Fibroblast of mammary gland (primary cell): ENCODE measurements around the gene DNAH14.
"Not testable (repeated sequence)": the region's sequence is repeated elsewhere in the genome, so short reads cannot be mapped to it uniquely, and the experiment has no call there.

Experiments
- DNase-seq: peaks from one replicate; pipeline ENCODE4 v3.0.0-alpha.2; 2010; ENCODE audit warnings: low read depth
- H3K4me3 ChIP-seq: 2 replicates; pipeline ENCODE4 v1.5.1; 2011; ENCODE audit warnings: low read depth, mild to moderate bottlenecking, low read length, moderate library complexity; ENCODE audit not compliant: control insufficient read depth
- TF ChIP-seq, protein P1 (sequence below): conservative IDR thresholded peaks from 2 replicates; pipeline ENCODE4 v1.5.1; 2011; ENCODE audit warnings: low read depth, low read length, inconsistent platforms; ENCODE audit not compliant: control insufficient read depth, insufficient read depth

The DNAH14 gene

DNA sequence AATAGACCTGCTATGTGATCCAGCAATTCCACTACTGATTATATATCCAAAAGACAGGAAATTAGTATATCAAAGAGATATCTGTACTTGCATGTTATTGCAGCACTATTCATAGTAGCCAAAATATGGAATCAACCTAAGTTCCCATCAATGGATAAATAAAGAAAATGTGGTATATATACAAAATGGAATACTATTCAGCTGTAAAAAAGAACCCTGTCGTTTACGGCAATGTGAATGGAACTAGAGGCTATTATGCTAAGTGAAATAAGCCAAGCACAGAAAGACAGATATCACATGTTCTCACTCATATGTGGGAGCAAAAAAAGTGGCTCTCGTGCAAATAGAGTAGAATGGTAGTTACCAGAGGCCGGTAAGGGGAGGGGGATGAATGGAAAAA, 9.2 kb downstream of the DNAH14 start:
- DNase-seq, result no peak
- TF ChIP-seq, protein P1, sequence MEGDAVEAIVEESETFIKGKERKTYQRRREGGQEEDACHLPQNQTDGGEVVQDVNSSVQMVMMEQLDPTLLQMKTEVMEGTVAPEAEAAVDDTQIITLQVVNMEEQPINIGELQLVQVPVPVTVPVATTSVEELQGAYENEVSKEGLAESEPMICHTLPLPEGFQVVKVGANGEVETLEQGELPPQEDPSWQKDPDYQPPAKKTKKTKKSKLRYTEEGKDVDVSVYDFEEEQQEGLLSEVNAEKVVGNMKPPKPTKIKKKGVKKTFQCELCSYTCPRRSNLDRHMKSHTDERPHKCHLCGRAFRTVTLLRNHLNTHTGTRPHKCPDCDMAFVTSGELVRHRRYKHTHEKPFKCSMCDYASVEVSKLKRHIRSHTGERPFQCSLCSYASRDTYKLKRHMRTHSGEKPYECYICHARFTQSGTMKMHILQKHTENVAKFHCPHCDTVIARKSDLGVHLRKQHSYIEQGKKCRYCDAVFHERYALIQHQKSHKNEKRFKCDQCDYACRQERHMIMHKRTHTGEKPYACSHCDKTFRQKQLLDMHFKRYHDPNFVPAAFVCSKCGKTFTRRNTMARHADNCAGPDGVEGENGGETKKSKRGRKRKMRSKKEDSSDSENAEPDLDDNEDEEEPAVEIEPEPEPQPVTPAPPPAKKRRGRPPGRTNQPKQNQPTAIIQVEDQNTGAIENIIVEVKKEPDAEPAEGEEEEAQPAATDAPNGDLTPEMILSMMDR, result no peak
- H3K4me3 ChIP-seq, result no peak overlapping the region

DNA sequence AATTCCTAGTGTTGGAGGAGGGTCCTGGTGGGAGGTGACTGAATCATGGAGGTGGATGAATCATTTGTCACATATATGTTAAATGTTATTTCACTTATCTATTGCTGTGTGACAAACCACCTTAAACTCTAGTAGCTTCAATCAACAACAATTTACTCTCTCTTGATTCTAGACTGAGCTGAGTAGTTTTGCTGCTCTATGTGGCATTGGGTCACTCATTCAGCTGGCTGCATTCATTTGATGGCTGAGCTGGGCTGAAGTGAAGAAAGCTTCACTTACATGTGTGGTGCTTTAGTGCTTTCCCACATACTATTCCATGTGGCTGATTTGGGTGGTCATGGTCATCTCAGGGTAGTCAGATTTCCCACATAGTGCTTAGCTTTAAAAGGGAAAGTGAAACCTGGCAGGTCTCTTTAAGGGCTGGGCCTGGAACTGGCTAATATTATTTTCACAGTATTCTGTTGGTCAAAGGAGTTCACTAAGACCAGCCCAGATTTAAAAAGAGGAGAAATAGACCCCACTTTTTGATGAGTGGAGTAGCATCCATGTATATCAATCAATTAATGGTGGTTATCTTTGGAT, 10.5 kb downstream of the DNAH14 start:
- no peak overlapping the region for H3K4me3 ChIP-seq
- TF ChIP-seq, protein P1, result no peak
- no peak for DNase-seq

DNA sequence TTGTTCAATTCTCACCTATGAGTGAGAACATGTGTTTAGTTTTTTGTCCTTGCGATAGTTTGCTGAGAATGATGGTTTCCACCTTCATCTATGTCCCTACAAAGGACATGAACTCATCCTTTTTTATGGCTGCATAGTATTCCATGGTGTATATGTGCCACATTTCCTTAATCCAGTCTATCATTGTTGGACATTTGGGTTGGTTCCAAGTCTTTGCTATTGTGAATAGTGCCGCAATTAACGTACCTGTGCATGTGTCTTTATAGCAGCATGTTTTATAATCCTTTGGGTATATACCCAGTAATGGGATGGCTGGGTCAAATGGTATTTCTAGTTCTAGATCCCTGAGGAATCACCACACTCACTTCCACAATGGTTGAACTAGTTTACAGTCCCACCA, 11.3 kb downstream of the DNAH14 start:
- not testable (repeated sequence) for DNase-seq

DNA sequence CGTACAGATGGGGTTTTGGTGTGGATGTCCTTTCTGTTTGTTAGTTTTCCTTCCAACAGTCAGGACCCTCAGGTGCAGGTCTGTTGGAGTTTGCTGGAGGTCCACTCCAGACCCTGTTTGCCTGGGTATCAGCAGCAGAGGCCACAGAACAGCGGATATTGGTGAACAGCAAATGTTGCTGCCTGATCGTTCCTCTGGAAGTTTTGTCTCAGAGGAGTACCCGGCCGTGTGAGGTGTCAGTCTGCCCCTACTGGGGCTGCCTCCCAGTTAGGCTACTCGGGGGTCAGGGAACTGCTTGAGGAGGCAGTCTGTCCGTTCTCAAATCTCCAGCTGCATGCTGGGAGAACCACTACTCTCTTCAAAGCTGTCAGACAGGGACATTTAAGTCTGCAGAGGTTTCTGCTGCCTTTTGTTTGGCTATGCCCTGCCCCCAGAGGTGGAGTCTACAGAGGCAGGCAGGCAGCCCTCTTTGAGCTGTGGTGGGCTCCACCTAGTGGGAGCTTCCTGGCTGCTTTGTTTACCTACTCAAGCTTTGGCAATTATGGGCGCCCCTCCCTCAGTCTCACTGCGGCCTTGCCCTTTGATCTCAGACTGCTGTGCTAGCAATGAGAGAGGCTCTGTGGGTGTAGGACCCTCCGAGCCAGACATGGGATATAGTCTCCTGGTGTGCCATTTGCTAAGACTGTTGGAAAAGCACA, 16.3 kb downstream of the DNAH14 start:
- not testable (repeated sequence) for H3K4me3 ChIP-seq, DNase-seq

More for the DNA sequence above, 11.3 kb downstream of the DNAH14 start:
- not testable (repeated sequence) for H3K4me3 ChIP-seq

DNA sequence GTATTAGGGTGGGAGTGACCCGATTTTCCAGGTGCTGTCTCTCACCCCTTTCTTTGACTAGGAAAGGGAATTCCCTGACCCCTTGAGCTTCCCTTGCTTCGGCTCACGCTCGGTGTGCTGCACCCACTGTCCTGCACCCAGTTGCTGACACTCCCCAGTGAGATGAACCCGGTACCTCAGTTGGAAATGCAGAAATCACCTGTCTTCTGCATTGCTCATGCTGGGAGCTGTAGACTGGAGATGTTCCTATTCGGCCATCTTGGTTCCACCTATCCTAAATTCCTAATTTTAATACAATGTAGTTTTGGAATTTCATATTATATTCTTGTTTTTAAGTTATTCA, 16.8 kb downstream of the DNAH14 start:
- H3K4me3 ChIP-seq, DNase-seq: not testable (repeated sequence)

DNA sequence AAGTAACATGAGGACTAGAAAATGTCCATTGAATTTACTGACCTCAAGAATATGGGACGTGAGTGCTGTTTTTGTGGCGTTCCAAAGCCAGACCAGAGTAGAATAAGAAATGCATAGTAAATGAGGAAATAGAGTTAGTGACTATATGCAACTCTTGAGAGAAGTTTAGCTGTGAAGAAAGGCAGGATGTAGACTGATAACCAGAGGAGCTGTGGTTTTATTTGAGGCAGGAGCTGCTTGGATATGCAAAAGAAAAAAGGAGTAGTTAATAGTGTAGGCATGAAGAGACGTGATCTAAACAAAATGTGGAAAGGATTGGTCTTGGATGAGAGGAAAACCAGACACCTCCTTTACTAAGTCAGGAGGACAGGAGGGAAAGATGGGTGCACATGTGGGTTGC, 28.2 kb downstream of the DNAH14 start:
- no peak for DNase-seq
- no peak overlapping the region for H3K4me3 ChIP-seq
- TF ChIP-seq, protein P1, result no peak

DNA sequence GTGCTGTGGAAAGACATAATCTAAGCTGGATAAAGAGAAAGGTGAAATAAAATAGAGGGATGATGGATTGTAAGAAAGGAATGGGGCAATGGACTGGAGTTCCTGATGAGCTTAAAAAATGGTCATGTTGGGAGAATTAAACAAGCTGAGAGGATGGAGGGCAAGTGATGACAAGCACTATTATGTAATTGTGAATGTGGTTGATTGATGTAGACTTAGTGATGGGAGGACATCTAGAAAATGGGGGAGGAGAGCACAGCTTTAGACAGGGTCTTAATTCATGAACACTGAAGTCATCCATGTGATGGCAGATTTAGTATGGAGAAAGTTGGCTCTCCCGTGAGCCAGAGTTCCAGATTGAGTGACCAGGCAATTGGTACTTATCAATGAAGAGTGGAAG, 29.0 kb downstream of the DNAH14 start:
- no peak for DNase-seq
- H3K4me3 ChIP-seq, result no peak overlapping the region
- TF ChIP-seq, protein P1, result no peak

DNA sequence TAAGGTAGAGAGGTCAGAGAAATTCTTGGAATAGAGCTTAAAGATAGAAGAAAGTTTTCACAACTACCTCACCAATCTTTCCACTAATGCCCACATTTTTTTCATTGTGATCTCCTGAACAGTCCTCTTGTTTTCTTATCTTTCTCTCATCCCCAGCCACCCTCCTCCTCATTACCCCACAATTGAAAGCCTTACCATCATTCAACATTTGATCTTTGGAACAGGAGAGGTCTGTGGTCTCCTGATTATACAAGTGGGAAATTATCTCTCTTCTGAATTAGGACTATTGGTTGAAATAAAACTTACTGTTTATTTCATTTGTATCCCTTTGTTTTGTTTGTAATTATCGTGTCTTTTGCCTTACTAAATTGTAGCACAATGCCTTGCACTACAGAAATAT, 29.6 kb downstream of the DNAH14 start:
- TF ChIP-seq, protein P1, result no peak
- DNase-seq, result no peak
- no peak overlapping the region for H3K4me3 ChIP-seq
